Activated CD4-positive, CD25-positive, alpha-beta regulatory T cell treated with anti-CD3 and anti-CD28 coated beads, Interleukin-2, amount 50 U/mL, for 72 hours (primary cell): ENCODE results near the gene ZNF678.
"Not testable (repeated sequence)": the region's sequence is repeated elsewhere in the genome, so short reads cannot be mapped to it uniquely, and the experiment has no call there.

Experiments used
- DNase-seq: peaks from one replicate; pipeline ENCODE4 v3.0.0; 2021

The ZNF678 gene

DNA sequence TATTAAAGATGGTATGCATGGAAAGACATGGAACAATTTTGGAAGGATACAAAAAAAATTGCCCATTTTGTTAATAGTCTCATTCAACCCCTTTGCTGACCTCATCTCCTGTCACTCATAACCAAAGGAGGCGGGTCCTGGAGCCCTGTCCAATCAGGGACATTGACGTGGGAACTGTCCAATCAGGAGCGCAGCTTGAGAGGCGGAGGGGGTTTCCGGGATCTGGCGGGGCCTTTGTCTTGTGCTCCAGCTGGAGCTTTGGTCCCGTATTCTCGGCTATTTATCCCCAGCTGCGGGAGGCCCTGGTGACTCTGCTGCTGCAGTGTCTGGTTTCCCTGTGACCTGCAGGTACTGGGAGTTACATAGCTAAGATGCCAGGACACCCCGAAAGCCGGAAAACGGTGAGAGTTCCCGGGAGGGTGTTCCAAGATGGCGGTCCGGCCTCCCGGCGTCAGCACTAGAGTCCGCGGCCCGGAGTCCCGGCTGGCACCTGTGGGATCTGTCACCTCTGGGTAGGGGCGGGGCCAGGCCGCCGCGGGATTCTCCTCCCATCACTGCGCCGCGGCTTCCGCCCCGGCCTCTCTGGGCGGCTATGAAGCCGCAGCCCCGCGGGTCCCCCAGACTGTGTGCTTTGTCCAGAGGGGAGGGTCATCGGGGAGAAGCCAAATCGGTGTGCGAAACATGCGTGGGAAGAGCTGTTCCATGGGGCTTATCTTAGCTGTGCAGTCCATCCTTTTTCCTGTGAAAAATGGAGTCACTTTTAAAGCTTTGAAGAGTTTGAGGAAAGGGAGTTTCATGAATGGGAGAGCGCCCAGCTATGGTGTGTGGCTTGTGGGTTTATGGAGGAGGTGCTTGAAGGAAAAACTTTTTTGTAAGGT lies at the start of gene ZNF678:
ZNF678 (plus strand) TSS at position 233 of the 878 bp plus-strand sequence. CDS start 87,436 bp downstream, outside the sequence.
- peak; percentile 86 for DNase-seq

DNA sequence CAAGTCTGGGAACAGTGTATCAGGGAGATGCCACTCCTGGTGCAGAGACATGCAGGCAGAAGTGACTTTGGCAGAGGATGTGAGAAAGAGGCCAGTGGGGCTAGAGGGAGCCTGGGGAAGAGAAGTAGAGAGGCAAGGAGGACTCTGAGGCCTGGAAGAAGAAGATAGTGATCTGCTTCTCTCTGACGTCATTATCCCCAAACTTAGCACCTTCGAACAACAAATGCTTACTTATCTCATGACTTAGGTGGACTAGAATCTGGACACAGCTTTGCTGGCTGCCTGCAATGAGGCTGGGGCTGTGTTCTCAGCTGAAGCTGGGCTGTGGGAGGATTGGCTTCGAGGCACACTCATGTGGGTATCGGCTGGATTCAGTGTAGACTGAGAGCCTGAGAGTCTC lies 44.5 kb upstream of the ZNF678 start:
- DNase-seq, result no peak

DNA sequence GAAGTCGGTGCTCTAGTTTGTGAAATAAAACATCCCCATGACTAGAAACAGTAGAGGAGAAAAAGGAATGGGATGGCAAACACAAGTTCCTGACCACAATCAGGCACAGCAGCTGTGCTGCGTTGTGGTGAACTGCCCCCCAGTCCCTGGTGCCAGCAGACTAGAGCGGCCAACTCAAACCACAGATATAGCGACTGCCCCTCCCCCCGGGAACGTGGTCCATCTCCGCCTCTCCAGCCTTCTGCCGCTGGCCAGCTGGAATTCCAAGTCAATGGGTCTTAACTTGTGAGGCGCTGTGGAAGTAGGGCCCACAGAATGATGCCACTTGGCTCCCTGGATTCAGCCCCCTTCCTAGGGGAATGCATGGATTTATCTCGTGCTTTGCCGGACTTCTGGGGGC lies 41.6 kb upstream of the ZNF678 start:
- no peak for DNase-seq

DNA sequence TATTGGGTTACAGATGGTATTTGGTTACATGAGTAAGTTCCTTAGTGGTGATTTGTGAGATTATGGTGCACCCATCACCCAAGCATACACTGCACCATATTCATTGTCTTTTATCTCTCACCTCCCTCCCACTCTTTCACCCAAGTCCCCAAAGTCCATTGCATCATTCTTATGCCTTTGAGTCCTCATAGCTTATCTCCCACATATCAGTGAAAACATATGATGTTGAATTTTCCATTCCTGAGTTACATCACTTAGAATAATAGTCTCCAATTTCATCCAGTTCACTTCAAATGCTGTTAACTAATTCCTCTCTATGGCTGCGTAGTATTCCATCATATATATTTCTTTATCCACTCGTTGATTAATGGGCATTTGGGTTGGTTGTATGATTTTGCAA lies 36.8 kb upstream of the ZNF678 start:
- no peak for DNase-seq

DNA sequence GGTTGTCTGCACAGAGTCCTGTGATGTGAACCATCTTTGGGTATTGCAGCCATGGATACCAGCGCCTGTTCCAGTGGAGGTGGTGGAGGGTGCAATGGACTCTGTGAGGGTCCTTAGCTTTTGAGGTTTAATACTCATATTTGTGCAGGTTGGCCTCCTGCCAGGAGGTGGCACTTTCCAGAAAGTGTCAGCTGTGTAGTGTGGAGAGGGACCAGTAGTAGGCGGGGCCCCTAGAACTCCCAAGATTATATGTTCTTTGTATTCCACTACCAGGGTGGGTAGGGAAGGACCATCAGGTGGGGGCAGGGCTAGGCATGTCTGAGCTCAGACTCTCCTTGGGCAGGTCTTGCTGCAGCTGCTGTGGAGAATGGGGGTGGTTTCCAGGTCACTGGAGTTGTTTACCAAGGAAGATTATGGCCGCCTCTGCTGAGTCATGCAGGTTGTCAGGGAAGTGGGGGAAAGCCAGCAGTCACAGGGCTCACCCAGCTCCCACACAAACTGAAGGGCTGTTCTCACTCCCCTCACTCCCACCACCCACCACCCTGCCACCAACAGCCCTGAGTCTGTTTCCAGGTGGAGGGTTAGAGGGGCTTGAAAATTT lies 31.2 kb upstream of the ZNF678 start:
- no peak for DNase-seq

DNA sequence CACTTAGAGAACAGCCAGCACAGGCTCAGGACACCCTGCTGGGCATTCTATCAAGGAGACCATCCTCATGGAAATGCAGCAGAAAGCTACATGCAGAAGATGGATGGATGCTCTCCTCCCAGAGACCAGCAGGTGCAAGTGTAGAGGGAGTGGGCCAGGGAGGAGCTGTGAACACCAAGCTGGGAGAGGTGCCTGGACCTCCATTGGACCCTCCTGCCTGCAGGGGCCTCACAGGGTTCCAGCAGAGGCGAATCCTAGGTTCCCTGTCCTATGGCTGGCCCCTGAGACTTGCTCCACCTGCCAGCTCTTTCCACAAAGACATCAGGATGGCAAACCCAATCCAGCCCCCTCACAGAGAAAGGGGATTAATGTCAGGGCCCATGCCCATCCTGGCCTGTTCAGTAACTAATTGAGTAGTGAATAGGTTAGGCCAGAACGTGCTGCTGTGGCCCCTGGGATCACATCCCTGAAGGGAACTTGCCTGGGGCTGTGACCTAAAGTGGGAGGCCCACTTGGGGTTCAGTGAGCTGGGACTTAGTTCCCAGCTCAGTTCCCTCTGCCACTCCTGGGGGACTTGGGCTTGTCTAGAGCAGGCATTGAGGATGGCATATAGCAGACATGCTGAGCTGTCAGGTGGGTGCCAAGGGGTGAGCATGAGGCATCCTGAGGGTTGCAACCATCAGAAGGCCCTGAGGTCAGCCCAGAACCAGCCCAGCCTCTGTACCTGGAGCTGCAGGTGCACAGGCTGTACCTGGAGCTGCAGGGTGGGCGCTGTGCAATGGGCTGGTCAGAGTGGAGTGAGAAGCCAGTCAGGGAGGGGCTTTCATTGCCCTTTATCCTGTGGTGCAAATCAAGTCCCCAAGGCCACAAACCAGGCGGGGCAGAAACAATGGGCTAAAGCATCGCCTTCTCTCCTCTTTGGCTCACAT lies 22.9 kb upstream of the ZNF678 start:
- DNase-seq, result no peak

DNA sequence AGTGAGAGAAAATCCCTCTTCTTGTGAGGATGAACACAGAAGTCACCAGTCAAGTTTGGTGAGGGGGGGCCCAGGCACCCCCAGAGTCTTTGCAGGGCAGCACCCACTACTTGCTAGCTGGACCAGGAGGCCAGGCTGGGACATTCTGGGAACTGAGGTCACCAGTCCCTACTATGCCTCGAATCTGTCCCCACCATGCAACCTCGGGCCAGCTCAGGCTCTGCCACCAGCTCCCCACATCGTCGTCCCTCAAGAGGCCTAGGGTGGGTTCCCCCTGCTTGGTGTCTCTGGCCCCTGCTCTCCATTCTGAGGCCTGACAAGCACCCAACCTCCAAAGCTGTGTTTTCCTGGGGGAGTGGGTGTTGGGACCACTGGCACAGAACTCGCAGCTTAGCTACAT lies 22.2 kb upstream of the ZNF678 start:
- DNase-seq, result no peak

DNA sequence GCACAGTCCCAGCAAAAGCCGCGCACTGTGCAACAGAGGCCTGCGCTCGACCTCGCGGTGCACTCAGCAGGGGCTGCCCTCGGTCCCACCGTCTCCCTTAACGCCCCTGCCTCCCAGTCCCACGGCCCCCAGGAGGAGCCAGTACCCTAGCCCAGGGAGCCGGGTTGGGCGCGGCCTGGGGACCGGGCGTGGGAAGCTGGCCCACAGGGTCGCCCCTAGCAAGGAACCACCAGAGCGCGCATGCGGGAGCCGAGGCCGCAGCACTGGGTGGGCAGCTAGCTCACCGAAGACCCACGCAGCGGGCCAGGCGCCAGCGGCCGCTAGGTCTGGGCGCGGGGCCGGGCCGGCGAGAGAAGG lies 21.6 kb upstream of the ZNF678 start:
- DNase-seq, result no peak

DNA sequence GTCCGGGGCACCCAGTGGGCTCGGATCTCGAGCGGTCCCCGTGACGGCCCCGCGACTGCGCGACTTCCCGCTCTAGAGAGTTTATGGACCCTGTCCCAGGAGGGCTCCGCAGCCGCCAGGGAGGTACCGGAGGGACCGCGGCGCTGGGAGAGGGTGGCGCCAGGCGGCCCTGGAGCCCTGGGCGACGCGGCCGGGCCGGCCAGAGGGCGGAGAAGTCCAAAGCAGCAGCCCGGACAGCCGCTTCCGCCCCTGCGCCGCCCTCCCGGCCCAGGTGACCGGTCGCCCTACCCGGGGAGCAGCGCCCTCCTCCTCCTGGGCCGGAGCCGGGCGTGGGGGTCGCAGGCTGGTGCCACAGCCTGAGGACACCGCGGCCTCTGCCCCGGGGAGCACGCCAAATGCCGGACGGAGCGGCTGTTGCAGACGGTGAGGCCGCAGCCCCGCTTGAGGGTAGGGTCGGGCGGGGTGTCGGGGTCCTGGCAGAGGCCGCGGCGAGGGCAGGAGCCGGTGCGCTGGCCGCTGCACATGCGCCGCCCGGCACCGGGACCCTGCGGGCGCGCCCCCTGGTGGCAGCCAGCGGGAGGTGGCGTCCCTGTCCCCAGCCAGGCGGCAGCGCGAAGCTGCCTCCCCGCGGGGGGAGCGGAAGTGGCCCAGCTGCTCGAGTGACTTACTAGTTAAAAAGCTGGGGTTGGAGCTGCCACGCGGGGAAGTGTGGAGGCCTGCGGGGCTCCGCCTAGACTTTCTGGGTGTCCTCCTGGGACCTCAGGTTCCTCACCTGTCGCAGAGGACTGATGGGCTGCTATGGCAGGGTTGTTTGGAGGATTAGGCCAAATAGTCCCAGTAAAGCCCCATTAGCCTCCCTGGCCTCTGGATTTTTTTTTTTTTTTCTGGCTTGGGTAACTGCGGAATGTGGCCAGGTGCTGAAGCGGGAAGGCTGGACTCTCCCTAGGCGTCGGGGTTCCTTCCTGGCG lies 20.9 kb upstream of the ZNF678 start:
- DNase-seq, result peak; percentile 95

DNA sequence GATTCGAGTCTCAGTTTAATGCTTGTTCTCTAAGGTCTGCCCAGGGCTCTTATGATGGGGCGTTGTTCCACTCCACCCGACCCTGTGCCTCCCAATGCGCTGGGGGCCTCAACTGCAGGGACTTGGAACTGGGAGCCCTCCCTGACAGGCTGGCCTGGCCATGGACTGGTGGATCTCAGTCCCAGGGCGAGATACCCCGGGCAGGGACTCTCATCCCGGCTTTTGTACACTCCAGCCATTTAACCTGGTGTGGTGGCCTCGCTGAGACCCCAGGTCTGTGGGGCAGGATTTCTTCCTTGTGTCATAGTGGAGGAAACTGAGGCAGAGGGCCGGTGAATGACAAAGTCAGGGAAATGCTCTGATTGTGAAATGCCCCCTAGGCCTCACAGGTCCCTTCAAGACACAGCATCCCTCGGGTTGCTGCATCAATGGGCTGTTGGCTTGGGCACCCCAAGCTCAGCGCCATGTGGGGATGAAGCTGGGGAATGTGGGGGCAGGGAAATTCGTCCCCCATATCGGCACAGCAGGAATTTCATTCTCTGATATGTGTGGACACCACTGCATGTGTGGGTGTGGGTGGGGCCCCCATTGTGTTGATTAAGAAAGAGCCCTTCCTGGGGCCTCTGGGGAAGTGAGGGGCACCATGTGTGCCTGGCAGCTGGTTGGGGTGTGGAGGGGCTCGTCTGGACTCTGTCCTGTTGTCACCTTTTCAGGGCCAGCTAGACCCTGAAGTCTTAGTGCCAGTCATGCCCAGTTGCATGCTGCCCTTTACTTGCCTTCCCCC lies 19.9 kb upstream of the ZNF678 start:
- no peak for DNase-seq

DNA sequence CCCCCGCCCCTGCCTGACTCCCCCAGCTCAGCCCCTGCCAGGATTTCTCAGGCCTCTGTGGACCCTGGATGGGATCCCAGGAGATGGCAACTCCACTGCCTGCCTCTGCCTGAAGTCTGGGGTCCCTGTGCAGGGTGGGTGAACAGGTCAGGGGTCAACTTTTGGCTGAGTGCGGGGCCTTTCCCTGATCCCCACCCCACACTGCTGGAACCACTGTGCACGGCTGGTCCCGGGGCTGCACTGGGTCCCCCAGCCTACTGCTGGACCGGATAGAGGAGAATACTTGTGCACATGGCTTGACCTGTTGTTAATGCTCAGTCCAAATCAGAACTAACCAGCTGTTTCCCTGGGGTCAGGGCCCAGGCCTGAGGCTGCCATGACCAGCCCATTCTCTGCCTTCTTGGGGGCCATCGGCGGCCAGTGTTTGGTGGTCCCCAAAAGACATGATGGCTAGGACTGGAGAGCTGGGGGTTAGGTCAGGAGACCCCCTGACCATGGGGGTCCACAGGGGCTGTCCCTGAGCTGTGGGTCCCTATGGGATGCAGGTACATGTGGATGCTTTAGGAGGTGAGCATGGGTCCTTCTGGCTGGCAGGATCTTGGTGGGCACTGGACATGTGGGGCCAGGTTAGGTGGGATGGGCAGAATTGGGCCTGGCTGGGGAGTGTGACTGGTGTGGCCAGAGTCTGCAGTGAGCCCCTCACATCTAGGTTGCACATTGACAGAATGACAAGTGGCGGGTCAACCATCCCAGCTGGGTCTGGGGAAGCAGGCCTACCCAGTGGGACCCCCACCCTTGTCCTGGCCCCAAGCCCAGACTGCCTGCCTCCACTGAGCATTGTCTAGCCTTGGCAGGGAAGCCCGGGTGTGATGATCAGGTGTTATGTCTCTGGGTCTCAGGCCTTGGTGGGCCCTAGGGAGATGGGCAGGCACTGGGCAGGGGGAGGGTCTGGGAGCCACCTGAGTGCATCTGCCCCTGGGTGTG lies 19.0 kb upstream of the ZNF678 start:
- DNase-seq, result no peak

DNA sequence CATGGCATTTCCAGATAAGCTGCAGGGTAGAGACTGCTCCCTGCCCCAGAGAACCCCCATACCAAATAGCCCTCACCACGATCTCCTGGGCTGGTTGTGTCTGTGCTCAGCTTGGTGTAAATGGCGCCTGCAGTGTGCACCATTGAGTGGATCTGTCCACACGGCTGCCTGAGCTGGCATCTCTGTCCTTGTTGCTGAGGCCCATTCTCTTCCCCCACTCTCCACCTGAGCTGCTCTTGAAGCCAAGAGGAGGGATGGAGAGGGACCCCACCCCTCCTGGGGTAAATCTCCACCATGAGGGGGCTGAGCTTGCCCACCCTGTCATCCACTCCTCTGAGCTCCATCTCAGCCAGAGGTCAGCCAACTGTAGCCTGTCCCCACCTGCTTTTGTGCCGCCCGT lies 18.0 kb upstream of the ZNF678 start:
- no peak for DNase-seq

DNA sequence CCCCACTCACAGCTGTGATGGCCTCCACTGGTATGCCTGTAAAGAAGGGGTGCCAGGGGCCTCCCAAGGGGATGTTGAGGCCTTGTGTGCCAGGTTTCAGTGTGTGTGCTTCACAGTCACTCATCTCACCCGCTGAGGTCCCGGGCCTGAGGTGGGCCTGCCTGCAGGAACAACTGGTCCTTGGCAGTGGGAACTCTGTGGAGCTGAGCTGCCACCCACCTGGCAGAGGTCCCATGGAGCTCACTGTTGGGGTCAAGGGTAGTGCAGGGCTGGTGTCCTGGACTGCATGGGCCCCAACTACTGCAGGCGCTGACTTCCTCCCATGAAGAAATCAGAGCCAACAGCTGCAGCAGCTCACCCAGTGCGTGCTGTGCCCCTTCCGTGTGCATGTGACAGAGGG lies 17.3 kb upstream of the ZNF678 start:
- DNase-seq, result no peak

DNA sequence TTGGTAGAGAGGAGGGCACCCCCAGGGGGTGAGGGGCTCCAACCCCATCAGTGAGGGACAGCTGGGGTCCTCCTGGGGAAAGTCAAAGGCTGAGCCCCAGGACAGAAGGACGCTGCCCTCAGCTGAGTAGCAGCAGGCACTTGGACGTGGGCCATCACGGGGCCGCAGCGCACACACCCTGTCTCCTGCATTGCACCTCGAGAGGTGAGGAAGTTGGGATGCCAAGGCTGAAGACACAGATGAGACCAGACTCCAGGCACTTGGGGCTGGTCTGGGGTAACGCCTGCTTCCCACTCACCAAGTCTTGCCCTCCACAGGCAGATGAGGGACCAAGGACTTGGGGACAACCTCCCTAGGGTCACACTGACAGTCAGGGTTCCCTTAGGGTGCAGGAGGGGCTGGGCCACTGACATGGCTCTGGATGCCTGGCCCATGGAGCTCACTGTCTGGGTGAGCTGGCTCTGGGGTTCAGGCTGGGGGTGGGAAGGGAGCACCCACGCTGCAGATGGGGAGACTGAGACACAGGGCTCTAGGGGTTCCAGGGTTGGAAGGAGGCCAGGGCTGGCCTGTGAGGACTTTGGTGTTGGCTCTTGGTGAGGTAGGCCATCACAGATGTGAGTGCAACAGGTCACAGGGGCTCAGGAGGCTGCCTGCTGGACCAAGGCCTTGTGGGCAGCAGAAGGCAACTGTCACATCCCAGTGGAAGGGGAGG lies 16.6 kb upstream of the ZNF678 start:
- DNase-seq, result no peak

DNA sequence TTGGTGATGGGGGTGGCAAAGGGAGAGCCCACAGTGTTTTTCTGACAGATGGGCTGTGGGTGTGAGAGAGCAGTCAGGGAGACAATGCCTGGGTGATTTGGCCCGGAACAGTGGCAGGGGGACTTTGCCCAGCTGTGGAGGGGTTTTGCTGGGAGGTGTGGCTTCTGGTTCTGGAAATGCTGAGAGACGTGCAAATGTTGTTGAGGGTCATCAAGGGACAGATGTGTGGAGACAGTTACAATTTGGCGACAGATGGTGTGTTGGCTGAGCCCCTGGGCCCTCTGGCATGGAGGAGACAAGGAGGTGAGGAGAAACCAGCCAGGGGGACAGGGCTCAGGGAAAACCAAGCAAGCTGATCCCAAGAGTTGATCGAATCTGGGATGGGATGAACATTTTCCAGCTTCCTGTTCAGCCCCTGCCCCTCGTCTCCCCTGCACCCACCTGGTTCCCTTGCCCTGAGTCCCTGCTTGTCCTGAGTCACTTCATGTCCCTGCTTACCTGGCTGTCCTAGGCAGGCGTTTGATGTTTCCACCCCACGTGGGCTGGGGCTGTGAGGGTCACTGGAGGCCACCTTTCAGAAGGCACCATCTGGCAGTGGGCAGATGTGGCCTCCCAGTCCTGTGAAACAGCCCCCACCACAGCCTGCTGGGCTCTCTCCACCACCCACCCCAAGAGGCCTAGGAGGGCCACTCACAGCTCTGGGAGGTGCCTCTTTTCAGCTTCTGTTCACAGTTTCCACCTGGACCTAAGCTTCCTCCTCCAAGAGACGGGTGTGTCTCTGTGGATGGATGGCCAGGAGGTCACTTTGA lies 15.8 kb upstream of the ZNF678 start:
- DNase-seq, result no peak

DNA sequence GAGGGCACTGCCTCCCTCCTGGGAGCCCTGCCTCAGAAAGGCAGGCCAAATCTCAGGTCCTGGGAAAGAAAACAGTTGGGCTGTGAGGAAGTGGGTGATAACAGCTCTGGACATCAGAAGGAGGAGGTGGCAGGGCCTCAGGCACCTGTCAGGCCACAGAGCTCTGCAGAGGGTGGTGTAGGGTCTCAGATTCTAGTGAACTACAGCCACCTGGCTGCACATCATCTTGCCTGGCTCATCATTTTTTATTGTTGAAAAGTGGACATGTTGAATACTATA lies 15.3 kb upstream of the ZNF678 start:
- no peak for DNase-seq

DNA sequence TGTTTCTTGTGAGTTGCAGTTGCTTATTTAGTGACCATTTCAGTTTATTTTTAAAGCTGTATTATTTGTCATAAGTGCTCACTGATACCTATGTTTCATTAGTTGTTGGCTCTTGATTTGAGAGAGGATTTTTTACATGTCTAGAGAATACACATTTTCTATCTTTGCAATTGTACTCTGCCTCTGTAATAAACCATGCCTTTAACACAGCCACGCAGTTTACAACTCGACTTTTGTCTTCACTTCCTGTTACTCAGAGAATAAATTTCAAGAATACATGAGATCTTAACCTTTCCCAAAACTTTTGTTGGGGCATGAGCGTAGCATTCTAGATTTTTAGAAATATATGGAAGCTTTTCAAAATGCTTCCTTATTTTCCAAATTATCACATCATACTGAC lies 14.9 kb upstream of the ZNF678 start:
- DNase-seq, result no peak

DNA sequence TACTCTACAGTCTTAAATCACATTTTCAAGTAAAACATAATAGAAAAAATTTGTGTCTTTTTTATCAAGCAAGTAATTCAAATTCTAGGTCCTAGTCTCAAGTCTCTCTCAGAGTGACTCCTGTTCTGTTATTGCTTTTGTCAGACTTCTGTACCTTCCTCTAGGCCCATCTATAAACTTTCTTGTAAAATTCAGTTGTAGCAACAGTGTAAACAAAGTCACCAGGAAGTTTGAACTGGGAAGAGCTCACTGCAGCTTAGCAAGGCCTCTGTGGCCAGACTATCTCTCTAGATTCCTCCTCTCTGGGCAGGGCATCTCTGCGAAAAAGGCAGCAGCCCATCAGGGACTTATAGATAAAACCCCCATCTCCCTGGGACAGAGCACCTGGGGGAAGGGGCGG lies 13.5 kb upstream of the ZNF678 start:
- no peak for DNase-seq

DNA sequence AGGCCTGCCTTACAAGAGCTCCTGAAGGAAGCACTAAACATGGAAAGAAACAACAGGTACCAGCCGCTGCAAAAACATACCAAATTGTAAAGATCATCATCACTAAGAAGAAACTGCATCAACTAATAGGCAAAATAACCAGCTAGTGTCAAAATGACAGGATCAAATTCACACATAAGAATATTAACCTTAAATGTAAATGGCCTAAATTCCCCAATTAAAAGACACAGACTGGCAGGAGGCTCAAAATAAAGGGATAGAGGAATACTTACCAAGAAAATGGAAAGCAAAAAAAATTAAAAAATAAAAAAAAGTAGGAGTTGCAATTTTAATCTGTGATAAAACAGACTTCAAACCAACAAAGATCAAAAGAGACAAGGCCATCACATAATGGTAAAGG lies 11.5 kb upstream of the ZNF678 start:
- not testable (repeated sequence) for DNase-seq
